ENCODE measurements around the gene IFITM5.

DNA sequence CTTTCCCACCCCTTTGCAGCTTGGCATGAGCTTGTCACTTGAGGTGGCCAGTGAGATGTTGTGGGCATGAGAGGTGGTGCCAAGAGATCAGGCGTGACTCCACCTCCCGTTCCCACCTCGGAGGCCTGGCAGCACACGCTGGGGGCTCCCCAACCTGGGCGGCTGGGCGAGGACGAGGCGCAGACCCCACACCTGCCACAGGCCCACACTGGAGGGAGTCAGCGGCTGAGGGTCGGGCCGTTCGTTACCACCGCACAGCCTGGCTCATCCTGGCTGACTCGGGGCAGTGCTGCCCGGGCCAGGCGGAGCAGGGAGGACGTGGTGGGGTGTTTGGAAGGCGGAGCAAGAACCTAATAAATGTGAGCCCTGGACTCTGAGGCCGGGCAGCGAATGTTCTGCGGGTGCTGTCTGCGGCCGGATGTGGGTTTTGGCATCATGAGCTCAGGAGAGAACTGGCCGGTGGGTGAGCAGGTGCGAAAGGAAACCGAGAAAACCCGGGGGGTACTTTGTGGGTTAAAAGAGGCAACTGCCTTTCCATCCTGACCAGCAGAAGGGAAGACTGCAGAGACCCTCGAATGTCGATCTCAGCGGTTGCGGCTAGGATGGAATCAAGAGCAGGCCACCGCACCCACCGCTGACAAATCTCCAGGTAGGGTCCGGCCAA is 31.5 kb upstream of the IFITM5 start:
- TF ChIP-seq, protein P1, sequence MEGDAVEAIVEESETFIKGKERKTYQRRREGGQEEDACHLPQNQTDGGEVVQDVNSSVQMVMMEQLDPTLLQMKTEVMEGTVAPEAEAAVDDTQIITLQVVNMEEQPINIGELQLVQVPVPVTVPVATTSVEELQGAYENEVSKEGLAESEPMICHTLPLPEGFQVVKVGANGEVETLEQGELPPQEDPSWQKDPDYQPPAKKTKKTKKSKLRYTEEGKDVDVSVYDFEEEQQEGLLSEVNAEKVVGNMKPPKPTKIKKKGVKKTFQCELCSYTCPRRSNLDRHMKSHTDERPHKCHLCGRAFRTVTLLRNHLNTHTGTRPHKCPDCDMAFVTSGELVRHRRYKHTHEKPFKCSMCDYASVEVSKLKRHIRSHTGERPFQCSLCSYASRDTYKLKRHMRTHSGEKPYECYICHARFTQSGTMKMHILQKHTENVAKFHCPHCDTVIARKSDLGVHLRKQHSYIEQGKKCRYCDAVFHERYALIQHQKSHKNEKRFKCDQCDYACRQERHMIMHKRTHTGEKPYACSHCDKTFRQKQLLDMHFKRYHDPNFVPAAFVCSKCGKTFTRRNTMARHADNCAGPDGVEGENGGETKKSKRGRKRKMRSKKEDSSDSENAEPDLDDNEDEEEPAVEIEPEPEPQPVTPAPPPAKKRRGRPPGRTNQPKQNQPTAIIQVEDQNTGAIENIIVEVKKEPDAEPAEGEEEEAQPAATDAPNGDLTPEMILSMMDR (IDR thresholded peaks at IDR 0.05) = no peak
- no peak for TF ChIP-seq POLR2A (IDR thresholded peaks at IDR 0.05)

Measured in right lobe of liver (tissue), 4 donors.